T-helper 2 cell treated with Interferon-gamma antibody and Interleukin-4, amounts not matched to agents 100 ng/mL and 5 ng/mL, for 36 hours (primary cell): ENCODE data around the gene DDX11. TPM values are rescaled to one million over a fixed set of nuclear protein-coding genes. Genes with fewer than 3 reads are reported as not detected.
"Not testable (repeated sequence)": the region's sequence is repeated elsewhere in the genome, so short reads cannot be mapped to it uniquely, and the experiment has no call there.

ENCODE experiments used
- intact Hi-C: fragments of 100-400 bp; cut with micrococcal nuclease; formaldehyde crosslinking; loops from one replicate; pipeline ENCODE4 v1.15.1; 2023
- total RNA-seq: library from RNA; stranded (reverse); gene quantifications from 2 replicates; pipeline ENCODE4 v1.2.3, GENCODE V29; 2022

The DDX11 gene
- total RNA-seq, 1 donor from 2014 or later = 173 TPM

DNA sequence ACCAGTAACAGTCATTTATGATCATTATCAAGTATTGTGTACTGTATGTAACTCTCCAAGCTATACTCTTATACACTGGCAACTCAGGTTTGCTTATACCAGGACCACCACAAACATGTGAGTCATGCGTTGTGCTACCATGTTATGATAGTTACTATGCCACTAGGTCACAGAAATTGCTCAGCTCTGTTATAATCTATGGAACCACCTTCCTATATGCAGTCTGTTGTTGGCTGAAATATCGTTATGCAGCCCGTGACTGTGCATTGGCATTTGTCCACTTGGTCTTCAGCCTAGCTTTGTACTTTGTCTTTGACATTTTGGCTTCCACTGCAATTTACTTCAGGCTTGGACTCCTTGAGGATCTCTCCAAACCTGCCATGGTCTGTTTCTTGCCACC is 7.5 kb upstream of the DDX11 start:
- intact Hi-C loops = not testable (repeated sequence)

GRCh38 chr12:31067656-31068055 is 6.0 kb upstream of the DDX11 start:
- intact Hi-C loops = not testable (repeated sequence)

DNA sequence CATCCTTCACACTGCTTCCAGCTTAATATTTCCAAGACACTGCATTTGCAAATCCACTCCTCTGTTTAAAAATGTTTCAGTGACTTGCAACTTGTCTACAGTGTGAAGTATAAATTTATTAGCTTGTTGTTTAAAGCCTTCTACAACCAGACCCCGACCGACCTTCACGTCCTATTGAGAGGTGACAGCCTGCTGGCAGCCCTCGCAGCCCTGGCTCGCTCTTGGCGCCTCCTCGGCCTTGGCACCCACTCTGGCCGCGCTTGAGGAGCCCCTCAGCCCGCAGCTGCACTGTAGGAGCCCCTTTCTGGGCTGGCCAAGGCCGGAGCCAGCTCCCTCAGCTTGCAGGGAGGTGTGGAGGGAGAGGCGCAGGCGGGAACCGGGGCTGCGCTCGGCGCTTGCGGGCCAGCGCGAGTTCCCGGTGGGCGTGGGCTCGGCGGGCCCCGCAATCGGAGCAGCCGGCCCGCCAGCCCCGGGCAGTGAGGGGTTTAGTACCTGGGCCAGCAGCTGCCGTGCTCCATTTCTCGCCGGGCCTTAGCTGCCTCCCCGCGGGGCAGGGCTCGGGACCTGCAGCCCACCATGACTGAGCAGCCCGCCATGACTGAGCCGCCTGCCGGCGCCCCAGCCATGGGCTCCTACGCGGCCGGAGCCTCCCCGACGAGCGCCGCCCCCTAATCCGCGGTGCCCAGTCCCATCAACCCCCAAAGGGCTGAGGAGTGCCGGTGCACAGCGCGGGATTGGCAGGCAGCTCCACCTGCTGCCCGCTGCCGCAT is 2.5 kb upstream of the DDX11 start:
- intact Hi-C loops = loop anchor here (5.0 kb wide), 3 partner anchors 219 to 1686 kb away; partner anchors contain the start of gene YARS2

DNA sequence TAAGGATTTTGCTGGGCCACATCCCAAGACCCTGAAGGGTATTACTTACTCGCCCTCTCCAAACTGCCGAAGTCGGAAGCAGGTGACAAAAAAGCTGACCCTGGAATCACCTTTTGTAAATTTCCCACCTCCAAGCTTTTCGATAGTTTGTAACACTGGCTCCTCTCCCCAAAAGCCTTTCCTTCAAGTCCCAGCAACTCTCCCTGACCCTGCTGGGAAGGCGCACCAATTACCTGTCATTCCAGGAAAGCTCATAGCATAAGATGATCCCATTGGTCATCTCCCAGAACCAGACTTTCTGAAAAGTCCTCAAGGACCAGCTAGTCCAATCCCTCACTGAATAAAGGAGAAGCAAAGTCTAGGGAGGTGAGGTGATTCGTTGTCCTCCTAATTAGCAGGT is 698 bp upstream of the DDX11 start:
- intact Hi-C loops = loop anchor here (5.0 kb wide), 3 partner anchors 221 to 1684 kb away; partner anchors contain the start of gene YARS2

GRCh38 chr12:31074333-31074874 is 744 bp downstream of the DDX11 start:
- intact Hi-C loops = loop anchor here (5.0 kb wide), 3 partner anchors 222 to 1683 kb away; partner anchors contain the start of gene YARS2

DNA sequence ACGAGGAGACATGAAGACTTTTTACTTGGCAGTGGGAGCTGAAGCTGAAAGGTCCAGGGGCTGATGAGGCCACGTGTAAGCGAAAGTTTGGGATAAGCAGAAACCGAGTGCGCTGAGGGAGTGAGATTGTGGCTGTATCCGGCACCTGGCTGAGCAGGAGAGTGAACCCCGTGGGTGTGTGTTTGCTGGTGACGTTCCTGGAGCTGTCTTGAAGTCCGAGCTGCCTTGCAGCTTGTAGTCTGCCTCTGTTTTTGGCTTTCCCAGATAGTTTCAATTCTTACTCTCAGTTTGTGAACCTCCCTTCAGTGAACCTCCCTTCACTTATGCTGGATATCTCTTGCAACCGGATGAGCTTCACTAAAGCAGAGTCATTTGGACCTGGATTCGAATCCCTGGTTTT is 2.5 kb downstream of the DDX11 start:
- intact Hi-C loops = not testable (repeated sequence)

GRCh38 chr12:31077095-31077494 is 3.4 kb downstream of the DDX11 start:
- intact Hi-C loops = not testable (repeated sequence)

DNA sequence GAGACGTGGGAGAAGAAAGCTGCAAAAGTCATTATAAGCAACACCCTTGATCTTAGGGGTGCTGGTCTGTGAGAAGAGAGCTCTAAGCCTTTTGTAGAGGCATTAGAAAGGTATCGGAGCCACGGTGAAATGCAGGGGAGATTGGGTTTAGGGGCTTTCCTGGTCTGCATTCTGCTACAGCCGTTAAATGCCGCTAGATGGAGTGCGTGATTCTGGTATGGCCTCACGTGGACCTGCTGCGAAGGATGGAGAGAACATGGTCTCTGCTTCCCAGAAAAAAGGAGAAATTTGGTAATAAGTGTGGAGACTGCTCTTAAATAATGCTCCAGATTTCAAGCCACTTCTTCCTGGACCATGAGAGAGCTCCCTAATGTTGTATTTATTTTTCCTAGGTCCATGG is 4.3 kb downstream of the DDX11 start:
- intact Hi-C loops = not testable (repeated sequence)

- intact Hi-C loops = not testable (repeated sequence)
Measured at GRCh38 chr12:31079421-31079820, 5.8 kb downstream of the DDX11 start.

GRCh38 chr12:31080221-31080620 is 6.6 kb downstream of the DDX11 start:
- intact Hi-C loops = not testable (repeated sequence)

GRCh38 chr12:31081274-31081673 is 7.6 kb downstream of the DDX11 start:
- intact Hi-C loops = not testable (repeated sequence)

DNA sequence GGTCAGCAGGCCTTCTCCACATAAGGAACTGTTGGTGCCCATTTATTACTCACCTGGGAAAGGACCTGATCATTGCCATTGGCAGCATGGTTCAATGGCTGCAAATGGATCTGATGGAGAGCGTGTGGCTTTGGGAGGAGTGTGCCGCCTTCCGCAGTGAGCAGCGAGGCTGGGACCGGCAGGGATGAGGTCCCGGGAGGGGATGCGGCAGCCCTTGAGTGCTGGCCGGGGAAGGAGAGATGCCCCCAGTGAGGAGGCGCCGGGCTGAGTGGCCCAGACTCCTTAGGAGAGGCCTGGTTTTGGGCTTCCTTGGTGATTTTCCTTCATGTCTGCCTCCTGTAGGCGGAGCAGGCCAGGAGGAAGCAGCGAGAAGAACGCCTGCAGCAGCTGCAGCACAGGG is 10.6 kb downstream of the DDX11 start:
- intact Hi-C loops = not testable (repeated sequence)

DNA sequence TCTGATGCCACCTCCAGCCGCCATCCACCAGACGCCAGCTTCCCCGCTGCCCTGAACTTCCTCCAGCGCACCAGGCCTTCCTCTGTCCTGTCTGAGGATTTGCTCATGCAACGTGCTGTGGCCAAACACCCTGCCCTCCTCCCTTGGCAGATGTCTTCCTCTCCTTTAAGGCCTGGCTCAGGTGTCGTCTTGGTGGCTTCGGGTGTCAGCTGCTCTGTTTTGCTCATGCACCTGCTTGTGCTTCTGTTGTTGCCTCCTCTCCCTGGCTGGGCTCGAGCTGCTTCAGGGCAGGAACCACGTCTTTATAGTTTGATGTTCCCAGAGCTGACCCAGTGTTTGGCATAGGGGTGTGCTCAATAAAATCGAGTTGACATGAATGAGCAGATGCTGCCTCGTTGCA is 12.4 kb downstream of the DDX11 start:
- intact Hi-C loops = not testable (repeated sequence)

DNA sequence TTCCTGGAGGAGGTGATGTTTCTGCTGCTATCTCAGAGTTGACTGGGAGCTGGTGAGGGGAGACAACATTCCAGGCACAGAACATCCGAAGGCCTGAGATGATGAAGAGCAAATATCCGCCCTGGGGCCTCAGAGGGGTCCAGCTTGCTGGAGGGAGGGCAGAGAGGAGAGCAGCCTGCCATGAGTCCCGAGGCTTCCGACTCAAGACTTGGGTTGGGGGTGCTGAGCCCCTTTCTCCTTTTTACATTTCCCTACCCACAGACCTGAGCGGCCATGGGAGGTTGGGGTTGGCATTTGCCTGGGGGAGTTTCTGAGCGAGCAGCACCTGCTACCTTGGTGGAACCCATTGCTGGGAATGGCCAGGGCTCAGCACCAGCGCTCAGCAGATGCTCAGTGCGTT is 13.8 kb downstream of the DDX11 start:
- intact Hi-C loops = not testable (repeated sequence)

- intact Hi-C loops = not testable (repeated sequence)
Measured at GRCh38 chr12:31087956-31088355, 14.3 kb downstream of the DDX11 start.

GRCh38 chr12:31089072-31089471 is 15.4 kb downstream of the DDX11 start:
- intact Hi-C loops = no loop called here

GRCh38 chr12:31091629-31092028 is 18.0 kb downstream of the DDX11 start:
- intact Hi-C loops = not testable (repeated sequence)

GRCh38 chr12:31092718-31093117 is 19.1 kb downstream of the DDX11 start:
- intact Hi-C loops = not testable (repeated sequence)

GRCh38 chr12:31095080-31095860 is 21.6 kb downstream of the DDX11 start:
- intact Hi-C loops = not testable (repeated sequence)

- intact Hi-C loops = not testable (repeated sequence)
Measured at GRCh38 chr12:31096251-31097065, 22.8 kb downstream of the DDX11 start.

GRCh38 chr12:31097819-31098218 is 24.2 kb downstream of the DDX11 start:
- intact Hi-C loops = not testable (repeated sequence)
